Activated CD8-positive, alpha-beta T cell treated with anti-CD3 and anti-CD28 coated beads for 36 hours (primary cell): Measurements from ENCODE around the gene SSR3. TPM values are rescaled to one million over a fixed set of nuclear protein-coding genes. Genes with fewer than 3 reads are reported as not detected.
A peak's percentile ranks its signal among the peaks of the same experiment; 100 is the strongest.

Source experiments
- ATAC-seq: fragments of 200-7000 bp; cut with Tn5 transposase; one replicate; pipeline ENCODE4 v1.10.0; 2021; ENCODE audit warnings: mild to moderate bottlenecking, moderate library complexity
- CTCF ChIA-PET: fragments of 350-600 bp; sonication (Branson Sonifier 250); formaldehyde crosslinking; loops from one replicate; lab custom pipeline; 2021; ENCODE audit warnings: antibody characterized with exemption; lab: Charles Lee
- POLR2A ChIA-PET: fragments of 350-600 bp; sonication (Branson Sonifier 250); formaldehyde crosslinking; loops from one replicate; lab custom pipeline; 2021; ENCODE audit warnings: antibody characterized with exemption; lab: Charles Lee
- DNase-seq: peaks from one replicate; pipeline ENCODE4 v3.0.0-alpha.2; 2020
- H3K27ac Mint-ChIP-seq: one replicate; pipeline ENCODE4 v1.8.0; 2021; ENCODE audit warnings: mild to moderate bottlenecking, mixed read lengths
- H3K27me3 Mint-ChIP-seq: one replicate; pipeline ENCODE4 v1.8.0; 2021; ENCODE audit warnings: mixed read lengths
- H3K36me3 Mint-ChIP-seq: one replicate; pipeline ENCODE4 v1.8.0; 2021; ENCODE audit warnings: low read depth, mixed read lengths
- H3K4me1 Mint-ChIP-seq: one replicate; pipeline ENCODE4 v1.8.0; 2021; ENCODE audit warnings: low read depth, mixed read lengths
- H3K4me3 Mint-ChIP-seq: one replicate; pipeline ENCODE4 v1.8.0; 2021; ENCODE audit warnings: mild to moderate bottlenecking, moderate library complexity, mixed read lengths
- H3K9me3 Mint-ChIP-seq: one replicate; pipeline ENCODE4 v1.8.0; 2021; ENCODE audit warnings: mixed read lengths
- CTCF ChIP-seq: fragments of 200-600 bp; IDR thresholded peaks from one replicate; pipeline ENCODE4 v1.8.0; 2022; ENCODE audit warnings: antibody characterized with exemption, mild to moderate bottlenecking
- intact Hi-C: fragments of 100-400 bp; cut with micrococcal nuclease; formaldehyde crosslinking; loops from one replicate; pipeline ENCODE4 v1.10.0; 2022
- total RNA-seq, 2 experiments: library from RNA; stranded (reverse); gene quantifications; one replicate each; pipeline ENCODE4 v1.2.3, GENCODE V29; 2021

Gene SSR3
- total RNA-seq, 2 experiments from 2014 or later: 175 TPM

GRCh38 chr3:156535798-156536197 is 19.1 kb downstream of the SSR3 start:
- H3K4me3 Mint-ChIP-seq: no peak overlapping the region
- ATAC-seq (no peak), DNase-seq (no peak)
- ChIA-PET POLR2A (interaction anchor here (1.3 kb wide), 1 partner anchor 19 kb away, joined by 4 read pairs; the partner anchor contains the start of gene SSR3), CTCF (interaction anchor here (1.4 to 1.6 kb wide), 2 partner anchors 26 to 385 kb away, joined by 4 to 5 read pairs; no protein-coding TSS in a partner anchor)
- no peak for TF ChIP-seq CTCF
- no peaks in the 10 kb centered on the region for H3K27me3 Mint-ChIP-seq
- intact Hi-C loops: no loop called here
- H3K27ac Mint-ChIP-seq: no peak overlapping the region
- H3K9me3 Mint-ChIP-seq: no peaks in the 10 kb centered on the region
- peaks cover 7% of the 10 kb centered on the region for H3K4me1 Mint-ChIP-seq
- peaks cover 12% of the 10 kb centered on the region for H3K36me3 Mint-ChIP-seq

- POLR2A ChIA-PET: interaction anchor here (1.3 kb wide), 1 partner anchor 20 kb away, joined by 4 read pairs; the partner anchor contains the start of gene SSR3
- intact Hi-C loops: no loop called here
Observed at GRCh38 chr3:156535162-156535627, 19.7 kb downstream of the SSR3 start.

GRCh38 chr3:156533205-156533604 is 21.7 kb downstream of the SSR3 start:
- no peaks in the 10 kb centered on the region for H3K36me3 Mint-ChIP-seq
- no peaks in the 10 kb centered on the region for H3K27me3 Mint-ChIP-seq
- no peaks in the 10 kb centered on the region for H3K9me3 Mint-ChIP-seq
- no peak for DNase-seq
- no peak for TF ChIP-seq CTCF
- intact Hi-C loops: no loop called here
- peaks cover 7% of the 10 kb centered on the region for H3K4me1 Mint-ChIP-seq
- POLR2A ChIA-PET: no interaction called here
- CTCF ChIA-PET: interaction anchor here (0.6 to 1.7 kb wide), 3 partner anchors 8 to 16 kb away, joined by 3 to 4 read pairs (median 3); no protein-coding TSS in a partner anchor
- no peak overlapping the region for H3K4me3 Mint-ChIP-seq
- no peak overlapping the region for H3K27ac Mint-ChIP-seq
- no peak for ATAC-seq

More at GRCh38 chr3:156535162-156535627, 19.7 kb downstream of the SSR3 start:
- peaks cover 10% of the 10 kb centered on the region for H3K36me3 Mint-ChIP-seq
- ATAC-seq: peak; percentile 80
- H3K27me3 Mint-ChIP-seq: no peaks in the 10 kb centered on the region
- CTCF ChIA-PET: interaction anchor here (0.7 to 1.6 kb wide), 3 partner anchors 25 to 385 kb away, joined by 3 to 5 read pairs (median 4); no protein-coding TSS in a partner anchor
- peaks cover 7% of the 10 kb centered on the region for H3K4me1 Mint-ChIP-seq
- no peak for TF ChIP-seq CTCF
- peak; percentile 47 for DNase-seq
- H3K27ac Mint-ChIP-seq: no peak overlapping the region
- H3K4me3 Mint-ChIP-seq: no peak overlapping the region
- no peaks in the 10 kb centered on the region for H3K9me3 Mint-ChIP-seq

GRCh38 chr3:156532730-156533129 is 22.2 kb downstream of the SSR3 start:
- DNase-seq (no peak), ATAC-seq (no peak)
- POLR2A ChIA-PET: interaction anchor here (0.6 kb wide), 1 partner anchor 805 kb away, joined by 3 read pairs; no protein-coding TSS in a partner anchor
- intact Hi-C loops: no loop called here
- Mint-ChIP-seq H3K4me3 (no peak overlapping the region), H3K27me3 (no peaks in the 10 kb centered on the region), H3K4me1 (peaks cover 7% of the 10 kb centered on the region), H3K36me3 (no peaks in the 10 kb centered on the region), H3K27ac (no peak overlapping the region), H3K9me3 (no peaks in the 10 kb centered on the region)
- CTCF ChIA-PET: interaction anchor here (0.8 to 1.7 kb wide), 2 partner anchors 8 to 17 kb away, joined by 3 to 4 read pairs; no protein-coding TSS in a partner anchor
- TF ChIP-seq CTCF: no peak

- Mint-ChIP-seq H3K4me1 (peaks cover 7% of the 10 kb centered on the region), H3K27me3 (no peaks in the 10 kb centered on the region), H3K4me3 (no peak overlapping the region), H3K36me3 (no peaks in the 10 kb centered on the region), H3K9me3 (no peaks in the 10 kb centered on the region), H3K27ac (no peak overlapping the region)
- no peak for DNase-seq
- no peak for TF ChIP-seq CTCF
- ATAC-seq: no peak
- ChIA-PET CTCF (interaction anchor here (1.3 kb wide), 3 partner anchors 10 to 379 kb away, joined by 3 to 4 read pairs (median 3); partner anchors contain the start of gene SSR3), POLR2A (interaction anchor here (1.0 kb wide), 1 partner anchor 13 kb away, joined by 3 read pairs; no protein-coding TSS in a partner anchor)
- intact Hi-C loops: no loop called here
Observed at GRCh38 chr3:156530980-156531379, 23.9 kb downstream of the SSR3 start.
